GM12878 (cell line): ENCODE data around the gene CD3D. TPM values are rescaled to one million over a fixed set of nuclear protein-coding genes. Genes with fewer than 3 reads are reported as not detected.

ENCODE experiments used
- ATAC-seq: fragments of 200-7000 bp; cut with Tn5 transposase; 3 replicates; pipeline ENCODE4 v1.9.1; 2020; ENCODE audit warnings: mild to moderate bottlenecking, moderate library complexity
- BruUV-seq: library from RNA; stranded (reverse); fragments of 400-500 nt; replicated peaks from 2 replicates; lab custom pipeline; 2021; lab: Mats Ljungman, UMichigan
- CTCF ChIA-PET: fragments of 300-600 bp; sonication (Branson Sonifier 250); formaldehyde crosslinking; extraction: SDS; loops from one replicate; lab custom pipeline; 2021; ENCODE audit warnings: inconsistent platforms; lab: Yijun Ruan, JAX
- POLR2A ChIA-PET: fragments of 350-600 bp; formaldehyde crosslinking; extraction: SDS; loops from one replicate; lab custom pipeline; 2021; ENCODE audit warnings: inconsistent platforms; lab: Charles Lee
- RAD21 ChIA-PET: fragments of 300-600 bp; sonication (Branson Sonifier 250); formaldehyde crosslinking; loops from one replicate; lab custom pipeline; 2023; ENCODE audit warnings: antibody characterized with exemption; ENCODE audit not compliant: unreplicated experiment; lab: Charles Lee
- SMC1A ChIA-PET: fragments of 300-600 bp; sonication (Branson Sonifier 250); formaldehyde crosslinking; loops from one replicate; lab custom pipeline; 2023; ENCODE audit not compliant: unreplicated experiment, uncharacterized antibody; lab: Charles Lee
- DNase-seq: peaks from one replicate; pipeline ENCODE4 v3.0.0-alpha.2; 2011; ENCODE audit warnings: low read depth, low spot score
- FAIRE-seq: peaks from 3 replicates; lab custom pipeline; 2011; peaks lifted over from hg19 to GRCh38; lab: Jason Lieb, UNC
- H2AFZ ChIP-seq: 2 replicates; pipeline ENCODE4 v1.6.0; 2011; ENCODE audit warnings: low read depth, low read length, control low read depth; ENCODE audit not compliant: control insufficient read depth
- H3K27ac ChIP-seq: 2 replicates; pipeline ENCODE4 v1.5.1; 2011; ENCODE audit warnings: control low read depth; ENCODE audit not compliant: control insufficient read depth, insufficient read depth
- H3K27me3 ChIP-seq, 2 experiments: replicated peaks in 1 of 2; 2 replicates each; pipeline versions ENCODE4 v1.6.0 to v1.6.1; 2011; ENCODE audit warnings: low read length in 1 of 2; ENCODE audit not compliant: control insufficient read depth in 2 of 2, insufficient read depth in 2 of 2
- H3K36me3 ChIP-seq, 2 experiments: 2 replicates each; pipeline ENCODE4 v1.5.1; 2011; ENCODE audit warnings: low read length in 1 of 2; ENCODE audit not compliant: control insufficient read depth in 2 of 2, insufficient read depth in 2 of 2
- H3K4me1 ChIP-seq: 2 replicates; pipeline ENCODE4 v1.6.1; 2011; ENCODE audit warnings: mild to moderate bottlenecking, low read length, moderate library complexity, mixed read lengths; ENCODE audit not compliant: control insufficient read depth, insufficient read depth
- H3K4me2 ChIP-seq: 2 replicates; pipeline ENCODE4 v1.6.0; 2011; ENCODE audit warnings: control low read depth; ENCODE audit not compliant: control insufficient read depth, insufficient read depth
- H3K4me3 ChIP-seq: fragments of 200-600 bp; sonication (generic); 2 replicates; pipeline ENCODE4 v1.5.1; 2016
- H3K79me2 ChIP-seq: 2 replicates; pipeline ENCODE4 v1.6.0; 2011; ENCODE audit warnings: low read length; ENCODE audit not compliant: control insufficient read depth, insufficient read depth
- H3K9ac ChIP-seq: 2 replicates; pipeline ENCODE4 v1.8.0; 2011; ENCODE audit warnings: low read length, control low read depth, mixed read lengths; ENCODE audit not compliant: control insufficient read depth, insufficient read depth
- H3K9me3 ChIP-seq: replicated peaks from 3 replicates; pipeline ENCODE4 v1.5.1; 2011; ENCODE audit warnings: mild to moderate bottlenecking, low read length; ENCODE audit not compliant: control insufficient read depth, insufficient read depth
- H4K20me1 ChIP-seq: 2 replicates; pipeline ENCODE4 v1.6.0; 2011; ENCODE audit not compliant: control insufficient read depth, insufficient read depth
- HDGF ChIP-seq: fragments of 450-650 bp; IDR thresholded peaks from 2 replicates; pipeline ENCODE4 v1.6.1; 2016; ENCODE audit warnings: antibody characterized with exemption
- SPI1 ChIP-seq: IDR thresholded peaks from 2 replicates; pipeline ENCODE4 v1.6.1; 2011; ENCODE audit warnings: low read depth, mild to moderate bottlenecking, low read length, moderate library complexity, borderline replicate concordance; ENCODE audit not compliant: insufficient read depth
- YY1 ChIP-seq: IDR thresholded peaks from 2 replicates; pipeline ENCODE4 v1.6.1; 2011; ENCODE audit warnings: low read depth, mild to moderate bottlenecking, low read length
- ZBTB11 ChIP-seq: fragments of 450-650 bp; formaldehyde crosslinking; IDR thresholded peaks from 2 replicates; pipeline ENCODE4 v1.5.0; 2022; ENCODE audit warnings: mild to moderate bottlenecking, missing genetic modification characterization
- ZNF687 ChIP-seq: fragments of 450-650 bp; IDR thresholded peaks from 2 replicates; pipeline ENCODE4 v1.6.1; 2017; ENCODE audit warnings: mild to moderate bottlenecking, moderate library complexity
- WGBS: methylation state at CpG from one replicate; pipeline ENCODE4 v1.1.6; 2016; ENCODE audit warnings: low lambda C conversion rate; ENCODE audit not compliant: insufficient replicate concordance, insufficient coverage; ENCODE audit errors: missing lambda C conversion rate; 5-methylcytosine and 5-hydroxymethylcytosine counted together
- in situ Hi-C: fragments of 300-500 bp; cut with MboI; formaldehyde crosslinking; loops from 9 replicates; pipeline ENCODE4 v1.14.3; 2018; ENCODE audit warnings: mixed read lengths
- intact Hi-C: fragments of 100-400 bp; cut with micrococcal nuclease; formaldehyde crosslinking; loops from one replicate; pipeline ENCODE4 v1.14.2; 2022; ENCODE audit not compliant: unreplicated experiment
- polyA plus RNA-seq, 11 experiments: library from polyadenylated mRNA; depleted of rRNA in 4 of 11; unstranded in 6 of 11; stranded (reverse) in 5 of 11; fragments of >200 nt; fragmentation: Nextera tagmentation in 4 of 11; fragmentation: Illumina TruSeq in 1 of 11; extraction: Ambion mirVana in 4 of 11; extraction: Trizol in 1 of 11; gene quantifications; 1 replicate in 1 of 11; 2 replicates in 10 of 11; pipeline versions ENCODE4 v1.2.1 to v1.2.3, GENCODE V29; 2011 to 2016; ENCODE audit warnings: inconsistent platforms in 2 of 11, missing spikeins in 2 of 11, low read depth in 1 of 11
- total RNA-seq, 4 experiments: library from RNA; depleted of rRNA in 3 of 4; stranded (reverse); fragments of >200 nt in 3 of 4; fragmentation: Illumina TruSeq in 1 of 4; extraction: Trizol in 1 of 4; gene quantifications; 2 replicates each; pipeline versions ENCODE4 v1.2.1 to v1.2.3, GENCODE V29; 2013 to 2021

CD3D gene
- total and polyA plus RNA-seq, 10 of the 15 experiments (the other 5 are each of a cell fraction or from before 2014, with no cell fraction given) = 0.13 to 0.69 (median 0.29) TPM; not detected in 6

DNA sequence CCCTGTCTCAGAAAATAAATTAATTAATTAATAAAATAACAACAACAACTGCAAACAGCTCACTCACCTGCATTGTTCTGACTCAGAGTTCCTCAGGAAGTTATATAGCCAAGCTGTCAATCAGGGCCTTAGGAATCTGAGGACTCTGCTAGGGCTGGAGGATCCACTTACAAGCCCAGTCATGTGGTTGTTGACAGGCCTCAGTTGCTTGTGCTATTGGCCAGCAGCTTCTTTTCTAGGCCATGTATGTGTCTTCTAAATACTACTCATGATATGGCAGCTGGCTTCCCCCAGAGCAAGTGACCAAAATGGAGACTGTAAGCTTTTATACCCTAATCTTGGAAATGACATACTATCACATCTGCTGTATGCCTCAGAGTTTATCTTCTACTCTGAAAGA, 38.1 kb upstream of the CD3D start (continued):
- TF ChIP-seq ZNF687 = no peak
- TF ChIP-seq ZBTB11 = no peak

DNA sequence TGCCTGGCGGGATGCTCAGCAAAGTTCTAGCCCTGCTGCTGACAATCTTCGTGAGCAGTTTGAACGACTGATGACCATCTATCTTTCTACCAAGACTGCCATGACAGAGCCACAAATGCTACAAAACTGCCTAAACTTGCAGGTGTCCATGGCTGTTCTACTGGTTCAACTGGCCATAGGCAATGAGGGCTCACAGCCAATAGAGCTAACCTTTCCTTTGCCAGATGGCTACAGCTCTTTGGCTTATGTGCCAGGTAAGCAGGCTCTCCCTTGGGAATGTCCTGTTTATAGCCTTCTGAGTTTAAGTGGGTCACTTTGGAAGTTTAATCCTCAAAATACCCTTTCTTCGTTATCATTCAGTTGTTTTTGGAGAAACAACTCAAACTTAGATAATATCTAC, 37.0 kb upstream of the CD3D start:
- ATAC-seq (no peak), DNase-seq (no peak), FAIRE-seq (no peak)
- H3K27me3 ChIP-seq = no peaks in the 10 kb centered on the region
- H2AFZ ChIP-seq = no peak overlapping the region
- in situ Hi-C loops = loop anchor here (25.0 kb wide), 1 partner anchor 108 kb away; no protein-coding TSS in a partner anchor
- SMC1A ChIA-PET = interaction anchor here (1.0 to 2.1 kb wide), 2 partner anchors 92 to 113 kb away, joined by 5 to 7 read pairs; no protein-coding TSS in a partner anchor
- H3K36me3 ChIP-seq = peaks cover 8 to 25% of the 10 kb centered on the region in 2 experiments
- no peak overlapping the region for H3K4me3 ChIP-seq
- H4K20me1 ChIP-seq = no peaks in the 10 kb centered on the region
- H3K4me2 ChIP-seq = no peak overlapping the region
- TF ChIP-seq YY1 (no peak), HDGF (no peak), SPI1 (no peak)
- 100% methylated on average over 4 of the region's 4 CpGs for WGBS
- no peaks in the 10 kb centered on the region for H3K9me3 ChIP-seq
- H3K9ac ChIP-seq = no peak overlapping the region
- no peaks in the 10 kb centered on the region for H3K79me2 ChIP-seq
- intact Hi-C loops = no loop called here
- BruUV-seq = no TSS peak
- CTCF ChIA-PET = interaction anchor here (0.8 to 3.2 kb wide), 5 partner anchors 19 to 209 kb away, joined by 3 to 15 read pairs (median 6); no protein-coding TSS in a partner anchor
- RAD21 ChIA-PET = interaction anchor here (1.5 kb wide), 1 partner anchor 109 kb away, joined by 4 read pairs; no protein-coding TSS in a partner anchor
- no peak overlapping the region for H3K27ac ChIP-seq
- POLR2A ChIA-PET = interaction anchor here (1.0 kb wide), 1 partner anchor 14 kb away, joined by 3 read pairs; no protein-coding TSS in a partner anchor
- H3K4me1 ChIP-seq = no peaks in the 10 kb centered on the region
